HEK293 (cell line): ENCODE data around the gene IDUA.

Experiments
- YY1 ChIP-seq: fragments of 450-650 bp; formaldehyde crosslinking; IDR thresholded peaks from 2 replicates; pipeline ENCODE4 v1.5.1; 2018; ENCODE audit warnings: missing biosample characterization, missing genetic modification characterization
- ZFP41 ChIP-seq: fragments of 450-650 bp; formaldehyde crosslinking; IDR thresholded peaks from 2 replicates; pipeline ENCODE4 v1.5.1; 2016; ENCODE audit warnings: missing biosample characterization, missing genetic modification characterization, borderline replicate concordance
- ZNF24 ChIP-seq: fragments of 450-650 bp; formaldehyde crosslinking; IDR thresholded peaks from 2 replicates; pipeline ENCODE4 v1.5.1; 2016; ENCODE audit warnings: missing biosample characterization, missing genetic modification characterization
- ZNF37A ChIP-seq: fragments of 450-650 bp; IDR thresholded peaks from 2 replicates; pipeline ENCODE4 v1.5.1; 2018; ENCODE audit warnings: missing biosample characterization, missing genetic modification characterization

DNA sequence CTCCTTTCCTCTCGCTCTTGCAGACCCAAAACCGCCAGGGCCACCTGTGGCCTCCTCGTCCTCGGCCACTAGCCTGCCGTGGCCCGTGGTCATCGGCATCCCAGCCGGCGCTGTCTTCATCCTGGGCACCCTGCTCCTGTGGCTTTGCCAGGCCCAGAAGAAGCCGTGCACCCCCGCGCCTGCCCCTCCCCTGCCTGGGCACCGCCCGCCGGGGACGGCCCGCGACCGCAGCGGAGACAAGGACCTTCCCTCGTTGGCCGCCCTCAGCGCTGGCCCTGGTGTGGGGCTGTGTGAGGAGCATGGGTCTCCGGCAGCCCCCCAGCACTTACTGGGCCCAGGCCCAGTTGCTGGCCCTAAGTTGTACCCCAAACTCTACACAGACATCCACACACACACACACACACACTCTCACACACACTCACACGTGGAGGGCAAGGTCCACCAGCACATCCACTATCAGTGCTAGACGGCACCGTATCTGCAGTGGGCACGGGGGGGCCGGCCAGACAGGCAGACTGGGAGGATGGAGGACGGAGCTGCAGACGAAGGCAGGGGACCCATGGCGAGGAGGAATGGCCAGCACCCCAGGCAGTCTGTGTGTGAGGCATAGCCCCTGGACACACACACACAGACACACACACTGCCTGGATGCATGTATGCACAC, 38.2 kb downstream of the IDUA start:
- no peak for TF ChIP-seq ZNF37A (tag by site-specific recombination)
- no peak for TF ChIP-seq YY1 (tag by site-specific recombination)
- no peak for TF ChIP-seq ZNF24 (tag by site-specific recombination)
- no peak for TF ChIP-seq ZFP41 (tag by site-specific recombination)
